WTC11 (cell line): ENCODE measurements around the gene TANGO6. TPM values are rescaled to one million over a fixed set of nuclear protein-coding genes. Genes with fewer than 3 reads are reported as not detected.

Experiments used
- ATAC-seq: fragments of 200-7000 bp; cut with Tn5 transposase; 2 replicates; pipeline ENCODE4 v1.10.0; 2021; ENCODE audit warnings: mild to moderate bottlenecking, moderate library complexity
- CTCF ChIA-PET: fragments of 300-600 bp; sonication (Branson Sonifier 250); formaldehyde crosslinking; loops from one replicate; lab custom pipeline; 2021; ENCODE audit warnings: antibody characterized with exemption; lab: Charles Lee
- POLR2A ChIA-PET: fragments of 350-600 bp; sonication (Branson Sonifier 250); formaldehyde crosslinking; loops from one replicate; lab custom pipeline; 2021; ENCODE audit warnings: antibody characterized with exemption; lab: Charles Lee
- DNase-seq: peaks from one replicate; pipeline ENCODE4 v3.0.0; 2021; ENCODE audit warnings: low spot score
- H3K27ac Mint-ChIP-seq: 2 replicates; pipeline ENCODE4 v1.8.0; 2021; ENCODE audit warnings: mixed read lengths
- H3K27me3 Mint-ChIP-seq: 2 replicates; pipeline ENCODE4 v1.8.0; 2021; ENCODE audit warnings: low read depth, mild to moderate bottlenecking, moderate library complexity, mixed read lengths
- H3K36me3 Mint-ChIP-seq: 2 replicates; pipeline ENCODE4 v1.8.0; 2021; ENCODE audit warnings: mixed read lengths
- H3K4me1 Mint-ChIP-seq: 2 replicates; pipeline ENCODE4 v1.8.0; 2022; ENCODE audit warnings: mixed read lengths
- H3K4me3 Mint-ChIP-seq: 2 replicates; pipeline ENCODE4 v1.8.0; 2021; ENCODE audit warnings: mild to moderate bottlenecking, moderate library complexity, mixed read lengths
- H3K9me3 Mint-ChIP-seq: 2 replicates; pipeline ENCODE4 v1.8.0; 2021; ENCODE audit warnings: mixed read lengths
- ATF1 ChIP-seq: sonication (generic); formaldehyde crosslinking; IDR thresholded peaks from 2 replicates; pipeline ENCODE4 v1.8.1; 2023; ENCODE audit warnings: mild to moderate bottlenecking, moderate library complexity, missing genetic modification reagents
- ATF2 ChIP-seq: sonication (generic); formaldehyde crosslinking; IDR thresholded peaks from 2 replicates; pipeline ENCODE4 v1.8.1; 2022; ENCODE audit warnings: low read depth, missing genetic modification reagents, borderline replicate concordance
- CREM ChIP-seq: sonication (generic); formaldehyde crosslinking; IDR thresholded peaks from 2 replicates; pipeline ENCODE4 v1.8.1; 2022; ENCODE audit warnings: mild to moderate bottlenecking, missing genetic modification reagents, moderate library complexity
- ELF4 ChIP-seq: sonication (generic); formaldehyde crosslinking; IDR thresholded peaks from 2 replicates; pipeline ENCODE4 v1.8.1; 2022; ENCODE audit warnings: low read depth, mild to moderate bottlenecking, moderate library complexity, missing genetic modification reagents
- FOXJ3 ChIP-seq: sonication (generic); formaldehyde crosslinking; IDR thresholded peaks from 2 replicates; pipeline ENCODE4 v1.9.0; 2021; ENCODE audit warnings: missing genetic modification reagents, mild to moderate bottlenecking, borderline replicate concordance
- FOXP1 ChIP-seq: sonication (generic); formaldehyde crosslinking; IDR thresholded peaks from 2 replicates; pipeline ENCODE4 v1.8.0; 2022; ENCODE audit warnings: missing genetic modification reagents, mild to moderate bottlenecking, moderate library complexity, borderline replicate concordance
- GABPB1 ChIP-seq: sonication (generic); formaldehyde crosslinking; IDR thresholded peaks from 2 replicates; pipeline ENCODE4 v1.8.1; 2023; ENCODE audit warnings: mild to moderate bottlenecking, missing genetic modification reagents
- GRHL2 ChIP-seq: fragments of 250-450 bp; sonication (Bioruptor Pico); IDR thresholded peaks from 2 replicates; pipeline ENCODE4 v1.8.0; 2022; ENCODE audit warnings: mild to moderate bottlenecking, moderate library complexity; ENCODE audit not compliant: insufficient replicate concordance, severe bottlenecking
- IRF1 ChIP-seq: sonication (generic); formaldehyde crosslinking; IDR thresholded peaks from 2 replicates; pipeline ENCODE4 v1.8.0; 2023; ENCODE audit warnings: missing genetic modification reagents
- JAZF1 ChIP-seq: fragments of 250-450 bp; sonication (Bioruptor Pico); IDR thresholded peaks from 2 replicates; pipeline ENCODE4 v1.9.0; 2021; ENCODE audit warnings: moderate library complexity, mild to moderate bottlenecking, inconsistent platforms
- JUN ChIP-seq: sonication (generic); formaldehyde crosslinking; IDR thresholded peaks from 2 replicates; pipeline ENCODE4 v1.8.0; 2023; ENCODE audit warnings: mild to moderate bottlenecking, missing genetic modification reagents
- MAX ChIP-seq: sonication (generic); formaldehyde crosslinking; IDR thresholded peaks from 2 replicates; pipeline ENCODE4 v1.8.0; 2022; ENCODE audit warnings: mild to moderate bottlenecking, missing genetic modification reagents
- MYBL2 ChIP-seq: sonication (generic); formaldehyde crosslinking; IDR thresholded peaks from 2 replicates; pipeline ENCODE4 v1.8.1; 2023; ENCODE audit warnings: mild to moderate bottlenecking, moderate library complexity, missing genetic modification reagents
- NFE2L1 ChIP-seq: sonication (generic); formaldehyde crosslinking; IDR thresholded peaks from 2 replicates; pipeline ENCODE4 v1.8.1; 2023; ENCODE audit warnings: missing genetic modification reagents
- NFYB ChIP-seq: sonication (generic); formaldehyde crosslinking; conservative IDR thresholded peaks from 2 replicates; pipeline ENCODE4 v1.8.0; 2022; ENCODE audit warnings: low read depth, missing genetic modification reagents
- NR1H2 ChIP-seq: sonication (generic); formaldehyde crosslinking; IDR thresholded peaks from 2 replicates; pipeline ENCODE4 v1.9.0; 2021; ENCODE audit warnings: mild to moderate bottlenecking, moderate library complexity, missing genetic modification reagents
- SP1 ChIP-seq: sonication (generic); formaldehyde crosslinking; conservative IDR thresholded peaks from 2 replicates; pipeline ENCODE4 v1.8.1; 2022; ENCODE audit warnings: missing genetic modification reagents
- USF1 ChIP-seq: sonication (generic); formaldehyde crosslinking; IDR thresholded peaks from 2 replicates; pipeline ENCODE4 v1.8.0; 2022; ENCODE audit warnings: mild to moderate bottlenecking, missing genetic modification reagents
- ZNF138 ChIP-seq: sonication (generic); formaldehyde crosslinking; conservative IDR thresholded peaks from 2 replicates; pipeline ENCODE4 v1.8.1; 2022; ENCODE audit warnings: mild to moderate bottlenecking, moderate library complexity, missing genetic modification reagents
- ZNF263 ChIP-seq: sonication (generic); formaldehyde crosslinking; IDR thresholded peaks from 2 replicates; pipeline ENCODE4 v1.8.1; 2022; ENCODE audit warnings: low read depth, mild to moderate bottlenecking, moderate library complexity, missing genetic modification reagents
- ZNF281 ChIP-seq: sonication (generic); formaldehyde crosslinking; IDR thresholded peaks from 2 replicates; pipeline ENCODE4 v1.8.0; 2023; ENCODE audit warnings: mild to moderate bottlenecking, missing genetic modification reagents
- ZNF425 ChIP-seq: fragments of 250-450 bp; sonication (Bioruptor Pico); conservative IDR thresholded peaks from 2 replicates; pipeline ENCODE4 v1.9.0; 2021; ENCODE audit warnings: mild to moderate bottlenecking
- total RNA-seq: library from RNA; stranded (reverse); gene quantifications from 3 replicates; pipeline ENCODE4 v1.2.3, GENCODE V29; 2021

Gene TANGO6
- total RNA-seq, 1 experiment from 2014 or later = 15.6 TPM

- no peak for TF ChIP-seq ZNF425 (CRISPR knock-in tag)
- no peak for TF ChIP-seq ZNF138 (CRISPR knock-in tag)
- no peak for TF ChIP-seq JAZF1 (CRISPR knock-in tag)
- TF ChIP-seq ATF1 (CRISPR knock-in tag) = no peak
- TF ChIP-seq ZNF281 (CRISPR knock-in tag) = no peak
Observed at GRCh38 chr16:69094501-69094900, 251.2 kb downstream of the TANGO6 start (continued).

GRCh38 chr16:69095193-69095592 lies 251.9 kb downstream of the TANGO6 start:
- peaks cover 38% of the 10 kb centered on the region for H3K4me1 Mint-ChIP-seq
- POLR2A ChIA-PET = interaction anchor here (1.0 kb wide), 1 partner anchor 23 kb away, joined by 5 read pairs; no protein-coding TSS in a partner anchor

More at GRCh38 chr16:69095193-69095592, 251.9 kb downstream of the TANGO6 start:
- no peak for DNase-seq
- no peaks in the 10 kb centered on the region for H3K27me3 Mint-ChIP-seq
- no peak overlapping the region for H3K27ac Mint-ChIP-seq
- no peaks in the 10 kb centered on the region for H3K9me3 Mint-ChIP-seq
- CTCF ChIA-PET = interaction anchor here (0.6 to 1.0 kb wide), 3 partner anchors 29 to 124 kb away, joined by 3 to 4 read pairs (median 3); no protein-coding TSS in a partner anchor
- TF ChIP-seq FOXP1 (CRISPR knock-in tag) (no peak), FOXJ3 (CRISPR knock-in tag) (no peak), ZNF263 (CRISPR knock-in tag) (no peak), MYBL2 (CRISPR knock-in tag) (no peak), JUN (CRISPR knock-in tag) (no peak), MAX (CRISPR knock-in tag) (no peak), NFE2L1 (CRISPR knock-in tag) (no peak), ELF4 (CRISPR knock-in tag) (no peak), ATF2 (CRISPR knock-in tag) (no peak), NR1H2 (CRISPR knock-in tag) (no peak), USF1 (CRISPR knock-in tag) (no peak), SP1 (no peak), IRF1 (CRISPR knock-in tag) (no peak), GABPB1 (CRISPR knock-in tag) (no peak), NFYB (CRISPR knock-in tag) (no peak), CREM (no peak), GRHL2 (CRISPR knock-in tag) (no peak)
- ATAC-seq = no peak
- H3K36me3 Mint-ChIP-seq = no peaks in the 10 kb centered on the region
- H3K4me3 Mint-ChIP-seq = no peak overlapping the region
